Astrocyte (in vitro differentiated cells and primary cell): ENCODE results near the gene GPX3. TPM values are rescaled to one million over a fixed set of nuclear protein-coding genes. Genes with fewer than 3 reads are reported as not detected.

Source experiments
- DNase-seq: peaks from one replicate; pipeline ENCODE4 v3.0.0-alpha.2; 2010; ENCODE audit warnings: low read depth
- FAIRE-seq: peaks from 2 replicates; lab custom pipeline; 2011; peaks lifted over from hg19 to GRCh38; lab: Jason Lieb, UNC
- H2AFZ ChIP-seq: 2 replicates; pipeline ENCODE4 v1.6.0; 2012; ENCODE audit warnings: low read depth, low read length, inconsistent platforms
- H3K27ac ChIP-seq: 2 replicates; pipeline ENCODE4 v1.5.1; 2011; ENCODE audit warnings: low read depth, low read length, inconsistent platforms
- H3K27me3 ChIP-seq: 2 replicates; pipeline ENCODE4 v1.6.0; 2011; ENCODE audit warnings: low read length, inconsistent platforms; ENCODE audit not compliant: insufficient read depth
- H3K36me3 ChIP-seq: 2 replicates; pipeline ENCODE4 v1.5.1; 2011; ENCODE audit warnings: low read length, inconsistent platforms; ENCODE audit not compliant: insufficient read depth
- H3K4me1 ChIP-seq: 2 replicates; pipeline ENCODE4 v1.5.1; 2011; ENCODE audit warnings: low read length, inconsistent platforms; ENCODE audit not compliant: insufficient read depth
- H3K4me2 ChIP-seq: 2 replicates; pipeline ENCODE4 v1.6.0; 2012; ENCODE audit warnings: low read length, inconsistent platforms
- H3K4me3 ChIP-seq: 2 replicates; pipeline ENCODE4 v1.5.1; 2011; ENCODE audit warnings: low read depth, mild to moderate bottlenecking, low read length, inconsistent platforms; ENCODE audit not compliant: insufficient read depth
- H3K79me2 ChIP-seq: 2 replicates; pipeline ENCODE4 v1.6.0; 2012; ENCODE audit warnings: mild to moderate bottlenecking, low read length, inconsistent platforms; ENCODE audit not compliant: insufficient read depth
- H3K9ac ChIP-seq: 2 replicates; pipeline ENCODE4 v1.6.0; 2012; ENCODE audit warnings: mild to moderate bottlenecking, low read length, inconsistent platforms
- H3K9me3 ChIP-seq: 2 replicates; pipeline ENCODE4 v1.5.1; 2012; ENCODE audit warnings: low read depth, mild to moderate bottlenecking, low read length, inconsistent platforms; ENCODE audit not compliant: insufficient read depth
- H4K20me1 ChIP-seq: 2 replicates; pipeline ENCODE4 v1.6.0; 2012; ENCODE audit warnings: low read length, inconsistent platforms; ENCODE audit not compliant: insufficient read depth
- H3K27ac Mint-ChIP-seq: one replicate; pipeline ENCODE4 v1.8.0; 2021; ENCODE audit warnings: mild to moderate bottlenecking, mixed read lengths; ENCODE audit not compliant: unreplicated experiment
- H3K27me3 Mint-ChIP-seq: one replicate; pipeline ENCODE4 v1.8.0; 2021; ENCODE audit warnings: low read depth, mixed read lengths; ENCODE audit not compliant: unreplicated experiment
- H3K36me3 Mint-ChIP-seq: one replicate; pipeline ENCODE4 v1.8.0; 2021; ENCODE audit warnings: low read depth, mixed read lengths; ENCODE audit not compliant: unreplicated experiment
- H3K4me1 Mint-ChIP-seq: one replicate; pipeline ENCODE4 v1.8.0; 2021; ENCODE audit warnings: low read depth, mixed read lengths; ENCODE audit not compliant: unreplicated experiment
- H3K4me3 Mint-ChIP-seq: one replicate; pipeline ENCODE4 v1.8.0; 2021; ENCODE audit warnings: mild to moderate bottlenecking, moderate library complexity, mixed read lengths; ENCODE audit not compliant: unreplicated experiment
- H3K9me3 Mint-ChIP-seq: one replicate; pipeline ENCODE4 v1.8.0; 2021; ENCODE audit warnings: mild to moderate bottlenecking, mixed read lengths; ENCODE audit not compliant: unreplicated experiment
- CTCF ChIP-seq: IDR thresholded peaks from 2 replicates; pipeline ENCODE4 v1.5.1; 2011; ENCODE audit warnings: low read depth, mild to moderate bottlenecking, inconsistent platforms, low read length, moderate library complexity; ENCODE audit not compliant: insufficient read depth
- EZH2 ChIP-seq: IDR thresholded peaks from 2 replicates; pipeline ENCODE4 v1.6.1; 2012; ENCODE audit warnings: mild to moderate bottlenecking, low read length, inconsistent platforms; ENCODE audit not compliant: insufficient read depth
- total RNA-seq: library from RNA; stranded (reverse); gene quantifications from 2 replicates; pipeline ENCODE4 v1.2.1, GENCODE V29; 2021

Gene GPX3
- total RNA-seq, 1 donor from 2014 or later, result 15.6 TPM

DNA sequence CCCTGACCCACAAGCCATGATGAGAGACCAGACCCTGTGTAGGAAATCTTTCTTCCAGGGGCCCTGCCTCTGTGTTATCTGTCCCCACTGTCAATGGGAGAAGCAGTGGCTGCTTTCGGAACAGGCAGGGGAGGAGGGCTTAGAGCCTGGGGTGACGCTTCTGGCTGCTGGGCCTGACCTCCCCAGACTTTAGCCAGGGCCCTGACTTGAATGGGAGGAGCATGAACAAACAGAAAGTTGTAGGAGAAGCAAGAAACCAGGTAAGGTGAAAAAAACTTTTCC is 12.2 kb upstream of the GPX3 start:
- peaks cover 2% of the 10 kb centered on the region for H3K36me3 Mint-ChIP-seq
- Histone ChIP-seq H3K4me2 (no peak overlapping the region), H3K4me3 (no peak overlapping the region), H3K79me2 (no peaks in the 10 kb centered on the region), H4K20me1 (no peaks in the 10 kb centered on the region), H3K4me1 (no peaks in the 10 kb centered on the region), H2AFZ (no peak overlapping the region), H3K9me3 (no peaks in the 10 kb centered on the region), H3K27ac (no peak overlapping the region), H3K36me3 (no peaks in the 10 kb centered on the region), H3K27me3 (peaks cover 6% of the 10 kb centered on the region), H3K9ac (no peak overlapping the region)
- DNase-seq (no peak), FAIRE-seq (no peak)
- no peak for TF ChIP-seq CTCF
- no peak for TF ChIP-seq EZH2
- H3K4me3 Mint-ChIP-seq, result no peak overlapping the region
- H3K27me3 Mint-ChIP-seq, result peaks cover 28% of the 10 kb centered on the region
- peaks cover 2% of the 10 kb centered on the region for H3K9me3 Mint-ChIP-seq
- H3K4me1 Mint-ChIP-seq, result no peaks in the 10 kb centered on the region
- H3K27ac Mint-ChIP-seq, result no peak overlapping the region

- Mint-ChIP-seq H3K36me3 (peaks cover 2% of the 10 kb centered on the region), H3K27me3 (peaks cover 23% of the 10 kb centered on the region), H3K27ac (no peak overlapping the region), H3K9me3 (peaks cover 4% of the 10 kb centered on the region), H3K4me3 (no peak overlapping the region), H3K4me1 (no peaks in the 10 kb centered on the region)
- Histone ChIP-seq H3K4me1 (no peaks in the 10 kb centered on the region), H2AFZ (no peak overlapping the region), H3K9me3 (no peaks in the 10 kb centered on the region), H3K4me3 (no peak overlapping the region), H3K79me2 (no peaks in the 10 kb centered on the region), H4K20me1 (no peaks in the 10 kb centered on the region), H3K27me3 (peaks cover 6% of the 10 kb centered on the region), H3K9ac (no peak overlapping the region), H3K4me2 (no peak overlapping the region), H3K27ac (no peak overlapping the region), H3K36me3 (no peaks in the 10 kb centered on the region)
- no peak for FAIRE-seq
- no peak for DNase-seq
- TF ChIP-seq EZH2, result no peak
- TF ChIP-seq CTCF, result no peak
These were observed 11.5 kb upstream of the GPX3 start for GRCh38 chr5:151008906-151009305.

- Mint-ChIP-seq H3K4me3 (no peak overlapping the region), H3K27me3 (peaks cover 16% of the 10 kb centered on the region), H3K27ac (no peak overlapping the region), H3K9me3 (peaks cover 9% of the 10 kb centered on the region), H3K4me1 (peaks cover 2% of the 10 kb centered on the region), H3K36me3 (peaks cover 2% of the 10 kb centered on the region)
- no peaks in the 10 kb centered on the region for H3K4me1 ChIP-seq
- H3K27me3 ChIP-seq, result peaks cover 6% of the 10 kb centered on the region
- H3K4me2 ChIP-seq, result no peak overlapping the region
- H3K9me3 ChIP-seq, result no peaks in the 10 kb centered on the region
- no peak overlapping the region for H2AFZ ChIP-seq
- FAIRE-seq (no peak), DNase-seq (no peak)
- TF ChIP-seq CTCF (no peak), EZH2 (no peak)
- no peak overlapping the region for H3K27ac ChIP-seq
- no peaks in the 10 kb centered on the region for H3K79me2 ChIP-seq
- H3K36me3 ChIP-seq, result no peaks in the 10 kb centered on the region
- H4K20me1 ChIP-seq, result no peaks in the 10 kb centered on the region
- no peak overlapping the region for H3K4me3 ChIP-seq
- H3K9ac ChIP-seq, result no peak overlapping the region
These were observed 7.5 kb upstream of the GPX3 start for GRCh38 chr5:151012862-151013261.
